ENCODE results near the gene KCNB1. TPM values are rescaled to one million over a fixed set of nuclear protein-coding genes. Genes with fewer than 3 reads are reported as not detected.

The KCNB1 gene
- total and polyA plus RNA-seq, 2 experiments from 2014 or later, result 0.11 to 0.13 TPM

DNA sequence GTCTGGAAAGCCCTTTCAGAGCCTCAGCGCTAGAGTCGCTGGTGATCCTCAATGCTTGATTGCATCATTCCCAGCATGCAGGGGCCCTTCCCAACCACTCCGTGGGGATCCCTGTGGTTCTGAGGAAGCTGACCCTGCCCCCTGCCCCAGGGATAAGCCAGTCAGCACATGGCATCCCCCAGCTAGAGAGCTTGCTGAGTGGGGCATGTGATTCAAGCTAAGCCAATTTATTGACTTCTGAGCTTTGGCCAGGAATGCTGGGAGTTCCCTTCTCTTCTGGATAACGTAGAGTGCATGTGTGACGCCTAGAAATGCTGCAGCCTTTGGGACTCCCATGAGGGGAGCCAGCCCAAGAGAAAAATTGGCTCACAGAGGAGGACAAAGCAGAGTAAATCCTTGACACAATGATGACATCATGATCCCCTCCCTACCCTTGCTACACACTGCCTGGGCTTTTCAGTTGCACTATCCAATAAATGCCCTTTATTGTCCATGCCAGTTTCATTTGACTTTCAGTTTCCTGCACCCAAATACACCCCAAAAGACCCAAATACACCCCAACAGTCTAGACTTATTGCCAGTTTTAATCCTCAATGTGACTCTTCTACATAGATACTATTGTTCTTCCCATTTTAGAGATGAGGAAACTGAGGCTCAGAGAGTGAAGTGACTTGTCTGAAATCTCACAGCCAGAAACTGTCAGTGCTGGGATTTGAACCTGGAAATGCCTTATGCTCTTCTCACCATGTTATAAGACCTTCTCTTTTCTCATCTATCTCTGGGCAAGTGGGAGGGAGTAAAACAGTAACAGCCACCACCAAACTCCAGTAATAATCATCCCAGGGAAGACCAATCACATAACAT lies 34.3 kb downstream of the KCNB1 start:
- no peak overlapping the region for H3K27ac ChIP-seq
- TF ChIP-seq EZH2 (IDR thresholded peaks at IDR 0.05; ENCODE audit: insufficient read depth, poor library complexity, severe bottlenecking), result no peak
- TF ChIP-seq EZH2phosphoT487 (IDR thresholded peaks at IDR 0.05; ENCODE audit: insufficient read depth, low read depth), result no peak
- no peak overlapping the region for H3K9ac ChIP-seq
- 4 to 7% methylated on average over 5 of the region's 5 CpGs for WGBS, 2 experiments (ENCODE audit: low coverage in 1 of 2, low lambda C conversion rate in 2 of 2, missing lambda C conversion rate in 2 of 2)
- no peaks in the 10 kb centered on the region for H4K20me1 ChIP-seq (ENCODE audit: insufficient read depth)
- H3F3A ChIP-seq (ENCODE audit: insufficient read depth), result no peaks in the 10 kb centered on the region
- no peaks in the 10 kb centered on the region for H3K36me3 ChIP-seq (ENCODE audit: low read depth)
- 0 out of 2 replicates have a peak overlapping the region, but pooled peaks have one; percentile 15 for H2AFZ ChIP-seq
- H3K4me3 ChIP-seq, result no peak overlapping the region
- H3K9me2 ChIP-seq (ENCODE audit: insufficient read depth), result no peaks in the 10 kb centered on the region
- peaks cover 5% of the 10 kb centered on the region; the same call in 1 of the 2 replicates for H3K4me1 ChIP-seq (ENCODE audit: insufficient read depth)
- peaks cover 34% of the 10 kb centered on the region; the same call in 1 of the 2 replicates for H3K27me3 ChIP-seq (replicated peaks; ENCODE audit: insufficient read depth)
- DNase-seq, result peak; percentile 34
- no peak overlapping the region for H3K4me2 ChIP-seq (ENCODE audit: unreplicated experiment)
- H3K9me3 ChIP-seq (ENCODE audit: low read depth), result no peaks in the 10 kb centered on the region
- no peaks in the 10 kb centered on the region for H3K79me2 ChIP-seq (ENCODE audit: insufficient read depth)
- in situ Hi-C loops (cut with MboI), result no loop called here

DNA sequence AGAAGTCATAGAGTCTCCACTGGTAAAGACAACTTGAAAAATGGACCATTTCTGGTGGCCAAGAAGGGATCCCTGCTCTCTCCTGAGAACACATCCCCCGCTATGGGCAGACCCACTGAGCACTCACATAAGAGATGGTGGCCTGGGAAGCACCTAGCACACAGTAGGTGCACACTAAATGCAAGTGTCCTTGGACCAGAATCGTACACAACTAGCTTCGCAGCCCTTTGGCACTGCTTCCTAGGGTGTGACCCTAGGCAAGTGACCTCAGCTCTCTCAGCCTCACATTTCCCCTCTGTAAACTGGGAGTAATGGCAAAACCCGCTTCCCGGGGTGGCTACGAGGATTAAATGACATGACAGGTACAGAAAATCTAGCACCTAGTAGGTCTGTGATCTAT lies 35.1 kb downstream of the KCNB1 start:
- Histone ChIP-seq H4K20me1 (ENCODE audit: insufficient read depth) (no peaks in the 10 kb centered on the region), H3K4me3 (no peak overlapping the region), H2AFZ (no peak overlapping the region), H3K9me2 (ENCODE audit: insufficient read depth) (no peaks in the 10 kb centered on the region), H3K27me3 (replicated peaks; ENCODE audit: insufficient read depth) (peaks cover 33% of the 10 kb centered on the region), H3K9me3 (ENCODE audit: low read depth) (no peaks in the 10 kb centered on the region), H3K9ac (no peak overlapping the region), H3K4me2 (ENCODE audit: unreplicated experiment) (no peak overlapping the region), H3F3A (ENCODE audit: insufficient read depth) (no peaks in the 10 kb centered on the region), H3K4me1 (ENCODE audit: insufficient read depth) (peaks cover 5% of the 10 kb centered on the region; the same call in 1 of the 2 replicates), H3K27ac (no peak overlapping the region), H3K79me2 (ENCODE audit: insufficient read depth) (no peaks in the 10 kb centered on the region), H3K36me3 (ENCODE audit: low read depth) (no peaks in the 10 kb centered on the region)
- in situ Hi-C loops (cut with MboI), result no loop called here
- DNase-seq, result no peak
- WGBS, 2 experiments (ENCODE audit: low coverage in 1 of 2, low lambda C conversion rate in 2 of 2, missing lambda C conversion rate in 2 of 2), result 49 to 52% methylated on average over 6 of the region's 6 CpGs
- TF ChIP-seq EZH2phosphoT487 (IDR thresholded peaks at IDR 0.05; ENCODE audit: insufficient read depth, low read depth), result no peak
- TF ChIP-seq EZH2 (IDR thresholded peaks at IDR 0.05; ENCODE audit: insufficient read depth, poor library complexity, severe bottlenecking), result no peak

DNA sequence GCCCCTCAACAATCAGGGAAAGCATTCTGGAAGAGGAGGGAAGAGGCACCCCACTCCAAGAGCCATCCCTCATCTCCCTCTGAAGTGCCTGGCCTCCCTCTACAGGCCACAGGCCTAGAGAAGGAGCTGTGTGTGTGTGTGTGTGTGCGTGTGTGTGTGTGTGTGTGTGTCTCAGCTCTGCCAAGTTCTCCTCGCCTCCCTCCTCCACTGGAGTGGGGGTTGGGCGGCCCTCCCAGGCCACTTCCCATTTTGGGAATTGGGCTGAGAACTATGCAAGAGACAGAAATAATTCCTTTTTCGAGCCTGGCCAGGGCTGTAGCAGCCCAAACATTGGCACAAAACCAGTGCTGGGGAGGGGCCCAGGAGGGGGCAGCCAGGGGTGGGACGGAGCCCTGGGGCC lies 35.7 kb downstream of the KCNB1 start:
- Histone ChIP-seq H3K36me3 (ENCODE audit: low read depth) (no peaks in the 10 kb centered on the region), H3K9me2 (ENCODE audit: insufficient read depth) (no peaks in the 10 kb centered on the region), H3K27me3 (replicated peaks; ENCODE audit: insufficient read depth) (peaks cover 36% of the 10 kb centered on the region), H3K27ac (no peak overlapping the region), H3K79me2 (ENCODE audit: insufficient read depth) (no peaks in the 10 kb centered on the region), H3K4me2 (ENCODE audit: unreplicated experiment) (no peak overlapping the region), H3K4me3 (no peak overlapping the region), H4K20me1 (ENCODE audit: insufficient read depth) (no peaks in the 10 kb centered on the region), H2AFZ (no peak overlapping the region), H3K9ac (no peak overlapping the region), H3K4me1 (ENCODE audit: insufficient read depth) (no peaks in the 10 kb centered on the region), H3K9me3 (ENCODE audit: low read depth) (no peaks in the 10 kb centered on the region), H3F3A (ENCODE audit: insufficient read depth) (no peaks in the 10 kb centered on the region)
- DNase-seq, result peak; percentile 27
- TF ChIP-seq EZH2 (IDR thresholded peaks at IDR 0.05; ENCODE audit: insufficient read depth, poor library complexity, severe bottlenecking) (no peak), EZH2phosphoT487 (IDR thresholded peaks at IDR 0.05; ENCODE audit: insufficient read depth, low read depth) (no peak)
- 5 to 13% methylated on average over 3 to 5 of the region's 5 CpGs for WGBS, 2 experiments (ENCODE audit: low coverage in 1 of 2, low lambda C conversion rate in 2 of 2, missing lambda C conversion rate in 2 of 2)
- in situ Hi-C loops (cut with MboI), result no loop called here

- Histone ChIP-seq H2AFZ (no peak overlapping the region), H3K9me2 (ENCODE audit: insufficient read depth) (no peaks in the 10 kb centered on the region), H3K27ac (no peak overlapping the region), H3K4me1 (ENCODE audit: insufficient read depth) (no peaks in the 10 kb centered on the region), H3K79me2 (ENCODE audit: insufficient read depth) (no peaks in the 10 kb centered on the region), H3K4me2 (ENCODE audit: unreplicated experiment) (no peak overlapping the region), H3K36me3 (ENCODE audit: low read depth) (no peaks in the 10 kb centered on the region), H3K9ac (no peak overlapping the region), H3K9me3 (ENCODE audit: low read depth) (no peaks in the 10 kb centered on the region), H3K27me3 (replicated peaks; ENCODE audit: insufficient read depth) (peaks cover 37% of the 10 kb centered on the region), H3K4me3 (no peak overlapping the region), H4K20me1 (ENCODE audit: insufficient read depth) (no peaks in the 10 kb centered on the region), H3F3A (ENCODE audit: insufficient read depth) (no peaks in the 10 kb centered on the region)
- DNase-seq, result no peak
- 61 to 66% methylated on average over 3 of the region's 3 CpGs for WGBS, 2 experiments (ENCODE audit: low coverage in 1 of 2, low lambda C conversion rate in 2 of 2, missing lambda C conversion rate in 2 of 2)
- TF ChIP-seq EZH2 (IDR thresholded peaks at IDR 0.05; ENCODE audit: insufficient read depth, poor library complexity, severe bottlenecking), result no peak
- no peak for TF ChIP-seq EZH2phosphoT487 (IDR thresholded peaks at IDR 0.05; ENCODE audit: insufficient read depth, low read depth)
- in situ Hi-C loops (cut with MboI), result no loop called here
Observed at GRCh38 chr20:49446080-49446479, 36.4 kb downstream of the KCNB1 start.
